AG10803 (cell line): ENCODE data around the gene TMEM247.

Experiments used
- DNase-seq: peaks from one replicate; pipeline ENCODE4 v3.0.0; 2010; ENCODE audit warnings: low read depth
- H3K4me3 ChIP-seq: 2 replicates; pipeline ENCODE4 v1.5.1; 2011; ENCODE audit warnings: mild to moderate bottlenecking, low read length, control low read depth
- TF ChIP-seq, protein P1 (sequence below): conservative IDR thresholded peaks from 2 replicates; pipeline ENCODE4 v1.5.1; 2011; ENCODE audit warnings: mild to moderate bottlenecking, low read length, control low read depth, inconsistent platforms

The TMEM247 gene

GRCh38 chr2:46479265-46479664, at the start of gene TMEM247:
TSS of gene TMEM247 (plus strand) at chr2:46479565.
- H3K4me3 ChIP-seq, result no peak within 1 kb of the TSS
- TF ChIP-seq, protein P1, sequence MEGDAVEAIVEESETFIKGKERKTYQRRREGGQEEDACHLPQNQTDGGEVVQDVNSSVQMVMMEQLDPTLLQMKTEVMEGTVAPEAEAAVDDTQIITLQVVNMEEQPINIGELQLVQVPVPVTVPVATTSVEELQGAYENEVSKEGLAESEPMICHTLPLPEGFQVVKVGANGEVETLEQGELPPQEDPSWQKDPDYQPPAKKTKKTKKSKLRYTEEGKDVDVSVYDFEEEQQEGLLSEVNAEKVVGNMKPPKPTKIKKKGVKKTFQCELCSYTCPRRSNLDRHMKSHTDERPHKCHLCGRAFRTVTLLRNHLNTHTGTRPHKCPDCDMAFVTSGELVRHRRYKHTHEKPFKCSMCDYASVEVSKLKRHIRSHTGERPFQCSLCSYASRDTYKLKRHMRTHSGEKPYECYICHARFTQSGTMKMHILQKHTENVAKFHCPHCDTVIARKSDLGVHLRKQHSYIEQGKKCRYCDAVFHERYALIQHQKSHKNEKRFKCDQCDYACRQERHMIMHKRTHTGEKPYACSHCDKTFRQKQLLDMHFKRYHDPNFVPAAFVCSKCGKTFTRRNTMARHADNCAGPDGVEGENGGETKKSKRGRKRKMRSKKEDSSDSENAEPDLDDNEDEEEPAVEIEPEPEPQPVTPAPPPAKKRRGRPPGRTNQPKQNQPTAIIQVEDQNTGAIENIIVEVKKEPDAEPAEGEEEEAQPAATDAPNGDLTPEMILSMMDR, result no peak
- no peak for DNase-seq

DNA sequence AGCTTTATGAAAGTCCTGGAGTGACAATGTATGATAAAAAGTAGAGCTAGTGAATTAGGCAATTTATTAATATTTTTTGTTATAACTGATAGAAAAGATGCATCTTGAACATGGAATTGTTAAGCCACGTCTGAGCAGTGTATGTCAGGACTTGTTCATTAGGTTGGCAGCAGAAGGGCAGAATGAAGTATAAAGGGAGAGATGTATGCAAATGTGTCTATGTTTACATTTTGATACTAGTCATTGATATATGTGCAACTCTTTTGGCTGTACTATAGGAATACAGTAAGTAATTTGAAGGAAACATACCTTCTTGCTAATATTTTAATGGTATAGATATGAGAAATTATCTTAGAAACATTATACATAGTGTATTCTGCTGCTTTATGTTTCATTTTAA, 49.0 kb upstream of the TMEM247 start:
- DNase-seq, result no peak
- TF ChIP-seq, protein P1, result no peak
- no peak overlapping the region for H3K4me3 ChIP-seq

DNA sequence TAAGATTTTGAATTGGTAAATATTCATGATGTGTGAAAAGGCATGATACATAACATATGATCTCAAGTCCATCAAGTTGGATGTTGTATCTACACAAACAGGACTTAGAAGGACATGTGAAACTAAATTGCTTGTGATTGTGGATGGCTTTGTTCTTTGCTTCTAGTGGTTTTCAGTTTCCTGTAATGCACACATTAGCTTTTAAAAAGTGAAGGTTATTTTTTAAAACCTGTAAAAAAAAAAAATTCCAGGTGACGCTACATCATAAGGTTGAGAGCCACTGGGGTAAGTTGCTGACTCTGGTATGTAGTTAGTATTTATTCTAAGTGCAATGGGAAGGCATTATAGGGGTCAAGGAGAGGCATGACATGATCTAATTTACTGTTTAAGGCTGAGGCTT, 48.4 kb upstream of the TMEM247 start:
- TF ChIP-seq, protein P1, result no peak
- no peak overlapping the region for H3K4me3 ChIP-seq
- no peak for DNase-seq

GRCh38 chr2:46431481-46432235, 47.7 kb upstream of the TMEM247 start:
- peak; percentile 51 for DNase-seq
- TF ChIP-seq, protein P1, result no peak
- no peak overlapping the region for H3K4me3 ChIP-seq

GRCh38 chr2:46434851-46435273, 44.5 kb upstream of the TMEM247 start:
- peak; percentile 48 for DNase-seq
- H3K4me3 ChIP-seq, result no peak overlapping the region
- TF ChIP-seq, protein P1, result no peak

DNA sequence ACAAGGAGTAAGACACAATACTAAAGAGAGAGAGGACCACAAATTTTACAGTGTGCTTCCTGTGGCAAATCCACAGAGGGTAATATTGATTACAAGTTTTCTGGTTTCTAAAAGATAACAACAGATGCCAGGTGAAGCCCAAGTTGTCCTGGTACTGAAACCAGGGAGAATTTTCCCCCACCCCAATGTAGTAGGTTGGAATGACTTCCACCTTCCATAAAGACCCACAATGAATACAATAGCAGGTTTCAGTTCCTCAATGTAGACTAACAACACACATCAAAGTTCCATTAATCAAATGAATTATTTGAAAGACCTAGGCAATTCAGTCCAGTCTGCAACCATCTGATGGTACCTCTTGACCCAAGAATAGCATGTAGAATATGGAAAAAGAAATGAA, 44.0 kb upstream of the TMEM247 start:
- no peak for DNase-seq
- no peak overlapping the region for H3K4me3 ChIP-seq
- TF ChIP-seq, protein P1, result no peak

GRCh38 chr2:46435796-46436360, 43.5 kb upstream of the TMEM247 start:
- no peak for DNase-seq
- no peak overlapping the region for H3K4me3 ChIP-seq
- TF ChIP-seq, protein P1, result no peak
